IPS-18c (cell line): ENCODE data around the gene ANKLE2.

Source experiments
- H3K4me3 ChIP-seq: 2 replicates; pipeline ENCODE4 v1.7.0; 2013; ENCODE audit warnings: low read depth, mild to moderate bottlenecking, low read length, moderate library complexity; ENCODE audit not compliant: insufficient read depth
- H3K9me3 ChIP-seq: one replicate; pipeline ENCODE4 v1.6.1; 2013; ENCODE audit warnings: mild to moderate bottlenecking, low read length, moderate library complexity; ENCODE audit not compliant: control insufficient read depth, insufficient read depth

The ANKLE2 gene

GRCh38 chr12:132687211-132688164 is 74.1 kb downstream of the ANKLE2 start, which contains the start of the genes POLE and PXMP2:
Gene POLE, minus strand, starts transcription at chr12:132687342. Its CDS starts 27 bp downstream, at chr12:132687315.
Gene PXMP2, plus strand, starts transcription at chr12:132687587. Its CDS starts 84 bp downstream, at chr12:132687671.
- peak within 1 kb of the TSS; percentile 68 for H3K4me3 ChIP-seq
- H3K9me3 ChIP-seq, result no peaks in the 10 kb centered on the region

GRCh38 chr12:132686825-132687210 is 74.8 kb downstream of the ANKLE2 start:
- Histone ChIP-seq H3K4me3 (peak overlapping the region; percentile 68), H3K9me3 (no peaks in the 10 kb centered on the region)

GRCh38 chr12:132685400-132685799 is 76.2 kb downstream of the ANKLE2 start:
- peak overlapping the region; percentile 4; the same call in 1 of the 2 replicates for H3K4me3 ChIP-seq

GRCh38 chr12:132677492-132677891 is 84.1 kb downstream of the ANKLE2 start:
- Histone ChIP-seq H3K9me3 (peaks cover 2% of the 10 kb centered on the region), H3K4me3 (no peak overlapping the region)

More at GRCh38 chr12:132685400-132685799, 76.2 kb downstream of the ANKLE2 start:
- H3K9me3 ChIP-seq, result no peaks in the 10 kb centered on the region

- Histone ChIP-seq H3K9me3 (peaks cover 2% of the 10 kb centered on the region), H3K4me3 (no peak overlapping the region)
These were observed 85.7 kb downstream of the ANKLE2 start for GRCh38 chr12:132675757-132676432.
